Activated naive CD4-positive, alpha-beta T cell treated with anti-CD3 and anti-CD28 coated beads, Interleukin-2, amount 50 U/mL, for 72 hours (primary cell): ENCODE data around the gene NCAPD3. TPM values are rescaled to one million over a fixed set of nuclear protein-coding genes. Genes with fewer than 3 reads are reported as not detected.
"Not testable (repeated sequence)": the region's sequence is repeated elsewhere in the genome, so short reads cannot be mapped to it uniquely, and the experiment has no call there.

Source experiments
- ATAC-seq, 2 donors: fragments of 150-1000 bp; cut with Tn5 transposase; 2 replicates each; pipeline ENCODE4 v1.10.0; 2021; ENCODE audit warnings: mild to moderate bottlenecking in 2 of 2, moderate library complexity in 2 of 2
- DNase-seq, 2 donors: peaks; one replicate each; pipeline ENCODE4 v3.0.0; 2021 to 2022; ENCODE audit warnings: low spot score in 2 of 2
- H3K27ac Mint-ChIP-seq, 2 donors: one replicate each; pipeline ENCODE4 v1.8.0; 2022; ENCODE audit warnings: mild to moderate bottlenecking in 2 of 2, mixed read lengths in 2 of 2
- H3K36me3 Mint-ChIP-seq, 2 donors: one replicate each; pipeline ENCODE4 v1.8.0; 2022; ENCODE audit warnings: mixed read lengths in 2 of 2
- H3K9me3 Mint-ChIP-seq, 2 donors: one replicate each; pipeline ENCODE4 v1.8.0; 2022; ENCODE audit warnings: mixed read lengths in 2 of 2
- total RNA-seq, 2 donors: library from RNA; stranded (reverse); gene quantifications; one replicate each; pipeline ENCODE4 v1.2.3, GENCODE V29; 2022

Gene NCAPD3
- total RNA-seq, 2 donors from 2014 or later: 93.7 to 169 TPM

GRCh38 chr11:134255184-134255561 is 31.4 kb upstream of the NCAPD3 start:
- Mint-ChIP-seq H3K27ac (peak overlapping the region in 1 of 2 donors; percentile 14), H3K36me3 (peaks cover 0 to 12% of the 10 kb centered on the region in 2 donors)
- ATAC-seq, DNase-seq, H3K9me3 Mint-ChIP-seq: not testable (repeated sequence)

- Mint-ChIP-seq H3K36me3 (peaks cover 0 to 12% of the 10 kb centered on the region in 2 donors), H3K9me3 (no peaks in the 10 kb centered on the region), H3K27ac (peak overlapping the region; percentile 14 to 91)
- ATAC-seq (no peak), DNase-seq (no peak)
Observed at GRCh38 chr11:134254433-134255183, 30.8 kb upstream of the NCAPD3 start.

- peak; percentile 99 for ATAC-seq
- DNase-seq: peak; percentile 91 to 94
- Mint-ChIP-seq H3K36me3 (peaks cover 0 to 12% of the 10 kb centered on the region in 2 donors), H3K27ac (peak within 1 kb of the TSS; percentile 89 to 91), H3K9me3 (no peaks in the 10 kb centered on the region)
Observed at GRCh38 chr11:134253188-134253993, 29.6 kb upstream of the NCAPD3 start, which contains the start of the genes ACAD8 and THYN1. Gene ACAD8 (plus strand): TSS chr11:134253568. CDS start chr11:134253601, 33 bp downstream. Gene THYN1 (minus strand): TSS chr11:134253352. CDS start chr11:134252882, 470 bp downstream.

- ATAC-seq (peak; percentile 19 to 26), DNase-seq (peak in 1 of 2 donors; percentile 36)
- Mint-ChIP-seq H3K36me3 (peaks cover 4 to 12% of the 10 kb centered on the region in 2 donors), H3K9me3 (no peaks in the 10 kb centered on the region), H3K27ac (peak overlapping the region; percentile 89 to 91)
Observed at GRCh38 chr11:134252346-134253187, 28.8 kb upstream of the NCAPD3 start.

- ATAC-seq: no peak
- no peaks in the 10 kb centered on the region for H3K9me3 Mint-ChIP-seq
- H3K27ac Mint-ChIP-seq: peak overlapping the region in 1 of 2 donors; percentile 45
- H3K36me3 Mint-ChIP-seq: peaks cover 4 to 12% of the 10 kb centered on the region in 2 donors
- no peak for DNase-seq
Observed at GRCh38 chr11:134250675-134251074, 26.9 kb upstream of the NCAPD3 start.

- no peaks in the 10 kb centered on the region for H3K9me3 Mint-ChIP-seq
- peaks cover 4 to 12% of the 10 kb centered on the region in 2 donors for H3K36me3 Mint-ChIP-seq
- DNase-seq (no peak), ATAC-seq (no peak)
- H3K27ac Mint-ChIP-seq: no peak overlapping the region
Observed at GRCh38 chr11:134250246-134250645, 26.5 kb upstream of the NCAPD3 start.

- Mint-ChIP-seq H3K36me3 (peaks cover 4 to 12% of the 10 kb centered on the region in 2 donors), H3K27ac (peak overlapping the region; percentile 40 to 45), H3K9me3 (no peaks in the 10 kb centered on the region)
- peak; percentile 12 to 14 for ATAC-seq
- DNase-seq: no peak
Observed at GRCh38 chr11:134248910-134249480, 25.2 kb upstream of the NCAPD3 start.

- Mint-ChIP-seq H3K9me3 (no peaks in the 10 kb centered on the region), H3K27ac (peak overlapping the region; percentile 40 to 58), H3K36me3 (peaks cover 0 to 4% of the 10 kb centered on the region in 2 donors)
- ATAC-seq: no peak
- DNase-seq: no peak
Observed at GRCh38 chr11:134246678-134247077, 22.9 kb upstream of the NCAPD3 start.

- H3K27ac Mint-ChIP-seq: peak overlapping the region; percentile 40 to 58
Observed at GRCh38 chr11:134246100-134246499, 22.3 kb upstream of the NCAPD3 start.

GRCh38 chr11:134245434-134245833 is 21.7 kb upstream of the NCAPD3 start:
- no peaks in the 10 kb centered on the region for H3K9me3 Mint-ChIP-seq
- ATAC-seq (no peak), DNase-seq (no peak)
- H3K27ac Mint-ChIP-seq: peak overlapping the region in 1 of 2 donors; percentile 49
- H3K36me3 Mint-ChIP-seq: peaks cover 0 to 4% of the 10 kb centered on the region in 2 donors

More at GRCh38 chr11:134246100-134246499, 22.3 kb upstream of the NCAPD3 start:
- H3K36me3 Mint-ChIP-seq: peaks cover 0 to 4% of the 10 kb centered on the region in 2 donors
- H3K9me3 Mint-ChIP-seq: no peaks in the 10 kb centered on the region
- DNase-seq (no peak), ATAC-seq (no peak)

GRCh38 chr11:134244593-134244992 is 20.8 kb upstream of the NCAPD3 start:
- H3K27ac Mint-ChIP-seq: no peak overlapping the region
- H3K36me3 Mint-ChIP-seq: peaks cover 0 to 4% of the 10 kb centered on the region in 2 donors
- DNase-seq (no peak), ATAC-seq (peak in 1 of 2 donors; percentile 56)
- no peaks in the 10 kb centered on the region for H3K9me3 Mint-ChIP-seq

- H3K27ac Mint-ChIP-seq: no peak overlapping the region
- DNase-seq (no peak), ATAC-seq (no peak)
- no peaks in the 10 kb centered on the region for H3K9me3 Mint-ChIP-seq
- H3K36me3 Mint-ChIP-seq: peaks cover 0 to 4% of the 10 kb centered on the region in 2 donors
Observed at GRCh38 chr11:134243913-134244312, 20.1 kb upstream of the NCAPD3 start.

- DNase-seq (no peak), ATAC-seq (no peak)
- H3K9me3 Mint-ChIP-seq: no peaks in the 10 kb centered on the region
- H3K27ac Mint-ChIP-seq: peak overlapping the region; percentile 19 to 92
- H3K36me3 Mint-ChIP-seq: no peaks in the 10 kb centered on the region
Observed at GRCh38 chr11:134242376-134242775, 18.6 kb upstream of the NCAPD3 start.

- no peak overlapping the region for H3K27ac Mint-ChIP-seq
- no peak for DNase-seq
- H3K36me3 Mint-ChIP-seq: no peaks in the 10 kb centered on the region
- no peak for ATAC-seq
- H3K9me3 Mint-ChIP-seq: no peaks in the 10 kb centered on the region
Observed at GRCh38 chr11:134240592-134240991, 16.8 kb upstream of the NCAPD3 start.

GRCh38 chr11:134238956-134239355 is 15.2 kb upstream of the NCAPD3 start:
- Mint-ChIP-seq H3K27ac (peak overlapping the region in 1 of 2 donors; percentile 36), H3K9me3 (no peaks in the 10 kb centered on the region), H3K36me3 (no peaks in the 10 kb centered on the region)
- DNase-seq (no peak), ATAC-seq (no peak)

GRCh38 chr11:134237557-134237922 is 13.8 kb upstream of the NCAPD3 start:
- ATAC-seq (no peak), DNase-seq (no peak)
- H3K36me3 Mint-ChIP-seq: no peaks in the 10 kb centered on the region
- H3K9me3 Mint-ChIP-seq: no peaks in the 10 kb centered on the region
- peak overlapping the region; percentile 12 to 66 for H3K27ac Mint-ChIP-seq
